DMS53 treated with DMSO at 0.1 percent for 48 hours (cell line): Measurements from ENCODE around the gene THOC1.
"Not testable (repeated sequence)": the region's sequence is repeated elsewhere in the genome, so short reads cannot be mapped to it uniquely, and the experiment has no call there.

Experiments used
- DNase-seq: peaks from one replicate; lab custom pipeline; 2025; ENCODE audit not compliant: unreplicated experiment; lab: John Stamatoyannopoulos, UW

THOC1 gene, protein sequence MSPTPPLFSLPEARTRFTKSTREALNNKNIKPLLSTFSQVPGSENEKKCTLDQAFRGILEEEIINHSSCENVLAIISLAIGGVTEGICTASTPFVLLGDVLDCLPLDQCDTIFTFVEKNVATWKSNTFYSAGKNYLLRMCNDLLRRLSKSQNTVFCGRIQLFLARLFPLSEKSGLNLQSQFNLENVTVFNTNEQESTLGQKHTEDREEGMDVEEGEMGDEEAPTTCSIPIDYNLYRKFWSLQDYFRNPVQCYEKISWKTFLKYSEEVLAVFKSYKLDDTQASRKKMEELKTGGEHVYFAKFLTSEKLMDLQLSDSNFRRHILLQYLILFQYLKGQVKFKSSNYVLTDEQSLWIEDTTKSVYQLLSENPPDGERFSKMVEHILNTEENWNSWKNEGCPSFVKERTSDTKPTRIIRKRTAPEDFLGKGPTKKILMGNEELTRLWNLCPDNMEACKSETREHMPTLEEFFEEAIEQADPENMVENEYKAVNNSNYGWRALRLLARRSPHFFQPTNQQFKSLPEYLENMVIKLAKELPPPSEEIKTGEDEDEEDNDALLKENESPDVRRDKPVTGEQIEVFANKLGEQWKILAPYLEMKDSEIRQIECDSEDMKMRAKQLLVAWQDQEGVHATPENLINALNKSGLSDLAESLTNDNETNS

DNA sequence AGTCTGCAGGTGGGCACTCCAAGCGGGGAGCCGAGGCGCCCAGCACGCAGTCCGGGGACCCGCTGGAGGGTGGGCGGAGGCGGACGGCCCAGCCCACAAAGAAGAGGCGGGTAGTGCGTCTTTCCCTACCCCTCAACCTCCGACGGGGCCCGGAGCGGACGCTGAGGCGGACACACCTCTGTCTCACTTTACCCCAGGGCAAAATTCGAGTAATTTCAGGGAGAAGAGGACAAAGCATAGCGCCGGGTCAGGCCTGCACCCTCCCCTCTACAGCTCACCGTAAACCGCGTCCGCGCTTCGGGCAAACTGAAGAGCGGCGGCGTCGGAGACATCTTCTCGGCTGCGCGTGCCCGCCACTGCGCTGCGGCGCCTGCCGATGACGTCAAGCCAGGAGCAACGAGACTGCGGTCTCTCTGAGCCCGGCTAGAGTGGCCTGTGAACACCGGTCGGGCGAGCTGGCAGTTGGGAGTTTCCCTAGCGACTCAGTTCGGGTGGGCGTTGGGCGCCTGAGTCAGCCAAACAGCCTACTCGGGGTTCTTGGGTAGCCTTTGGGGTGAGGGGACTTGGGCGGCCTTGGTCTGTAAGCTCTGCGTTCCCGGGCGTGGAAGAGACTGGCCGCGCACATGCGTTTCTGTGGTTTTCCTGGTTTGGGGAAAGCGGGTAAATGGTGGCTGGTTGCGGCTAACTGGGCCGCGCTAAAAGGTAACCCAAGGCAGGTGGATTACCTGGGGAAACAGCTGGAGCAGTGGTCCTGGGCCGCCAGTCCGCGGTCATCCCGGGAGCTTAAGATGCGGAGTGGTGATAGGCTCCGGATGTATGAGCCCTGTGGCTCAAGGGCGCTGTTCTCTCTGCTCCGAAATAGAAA, at the start of gene THOC1:
TSS of gene THOC1 (minus strand) at position 360 of the 865 bp plus-strand sequence. CDS start at position 332, 28 bp downstream.
- peak; percentile 93 for DNase-seq

DNA sequence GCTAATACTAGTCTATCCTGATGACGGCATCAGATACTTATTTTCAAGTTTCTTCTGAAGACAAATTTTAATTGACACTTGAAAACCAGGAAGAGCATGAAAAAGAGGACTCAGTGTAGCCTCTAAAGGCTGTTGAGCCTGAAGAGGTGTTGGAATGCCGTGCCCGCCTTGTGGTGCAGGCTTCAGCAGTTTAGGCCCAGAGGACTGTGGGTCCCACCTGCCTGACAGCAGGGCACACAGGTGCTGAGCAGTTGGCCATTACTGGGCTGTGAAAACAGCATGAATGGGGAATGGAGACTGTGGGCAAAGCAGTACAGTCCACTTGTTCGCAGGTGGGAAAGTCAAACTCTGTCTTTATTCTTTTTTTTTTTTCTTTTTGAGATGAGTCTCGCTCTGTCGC, 49.8 kb upstream of the THOC1 start:
- no peak for DNase-seq

DNA sequence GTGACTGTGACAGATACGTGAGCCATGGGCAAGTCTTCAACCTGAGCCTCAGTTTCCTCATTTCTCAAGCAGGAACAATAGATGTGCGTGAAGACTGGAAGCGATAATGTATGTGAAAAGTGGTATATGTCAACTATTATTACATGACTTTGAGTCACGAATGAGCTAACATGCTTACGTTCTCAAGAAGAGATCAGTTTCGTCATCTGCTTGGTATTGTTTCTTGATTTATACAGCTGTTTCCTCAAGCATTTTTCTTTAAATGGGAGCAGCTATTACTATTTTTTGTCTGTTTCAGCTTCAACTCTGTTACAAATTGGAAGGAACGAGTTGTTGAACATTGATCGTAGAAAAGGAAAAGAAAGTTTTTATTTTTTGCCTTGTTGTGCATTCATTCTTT, 48.5 kb upstream of the THOC1 start:
- DNase-seq, result no peak

DNA sequence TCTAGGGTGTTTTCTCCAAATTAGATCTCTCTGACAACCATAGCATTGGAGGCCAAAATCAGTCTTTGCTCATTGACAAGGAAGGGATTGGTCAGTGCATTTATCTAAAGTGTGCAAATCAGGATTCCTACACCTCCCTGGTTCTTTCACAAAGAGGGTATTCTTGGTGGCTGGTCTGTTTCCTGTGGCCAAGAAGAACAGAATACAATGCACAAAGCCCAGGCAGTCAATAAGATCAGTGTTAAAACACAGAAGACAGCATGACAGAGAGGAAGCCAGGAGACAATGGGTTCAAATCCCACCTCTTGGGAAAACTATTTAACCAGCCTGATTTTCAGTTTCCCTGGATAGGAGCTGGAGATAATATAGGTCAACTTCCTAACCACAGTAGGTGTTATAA, 46.1 kb upstream of the THOC1 start:
- no peak for DNase-seq

DNA sequence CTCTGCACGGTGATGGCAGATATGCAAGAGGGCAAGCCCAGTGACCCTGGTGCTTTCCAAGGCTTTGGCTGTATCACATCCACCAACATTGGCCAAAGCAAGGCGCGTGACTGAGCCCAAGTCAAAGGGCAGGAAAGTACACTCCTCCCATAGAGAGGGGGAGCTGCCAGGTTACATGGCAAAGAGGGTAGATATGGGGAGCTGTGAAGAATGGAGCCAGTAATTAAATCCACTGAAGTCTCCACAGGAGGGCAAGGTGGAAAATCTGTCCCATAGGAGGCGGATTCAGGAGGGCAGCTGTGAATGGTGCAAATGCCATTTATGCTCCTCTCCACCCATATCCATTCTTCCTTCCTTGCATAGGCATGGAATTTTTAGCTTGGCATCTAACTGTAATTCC, 44.6 kb upstream of the THOC1 start:
- no peak for DNase-seq

DNA sequence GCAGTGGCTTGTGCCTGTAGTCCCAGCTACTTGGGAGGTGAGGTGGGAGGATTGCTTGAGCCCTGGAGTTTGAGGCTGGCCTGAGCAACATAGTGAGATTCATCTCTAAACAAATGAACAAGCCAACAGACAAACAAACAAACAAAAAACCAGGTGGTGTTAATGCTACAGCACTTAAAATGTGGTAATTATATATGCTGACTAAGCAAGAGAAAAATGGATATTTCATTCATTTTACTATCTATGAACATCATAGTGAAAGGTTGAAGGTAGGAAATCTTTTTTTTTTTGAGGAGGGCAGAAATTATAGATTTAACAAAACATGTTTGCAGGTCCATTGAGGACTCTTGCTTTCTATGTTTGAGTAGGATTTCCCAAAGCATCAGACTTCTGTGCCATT, 42.2 kb upstream of the THOC1 start:
- no peak for DNase-seq

DNA sequence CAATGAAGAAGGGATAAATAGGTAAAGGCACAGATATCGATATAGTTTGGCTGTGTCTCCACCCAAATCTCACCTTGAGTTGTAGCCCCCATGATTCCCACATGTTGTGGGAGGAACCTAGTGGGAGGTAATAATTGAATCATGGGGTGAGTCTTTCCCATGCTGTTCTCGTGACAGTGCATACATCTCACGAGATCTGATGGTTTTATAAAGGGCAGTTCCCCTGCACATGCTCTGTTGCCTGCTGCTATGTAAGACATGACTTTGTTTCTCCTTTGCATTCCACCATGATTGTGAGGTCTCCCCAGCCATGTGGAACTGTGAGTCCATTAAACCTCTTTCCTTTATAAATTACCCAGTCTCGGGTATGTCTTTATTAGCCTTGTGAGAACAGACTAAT, 40.2 kb upstream of the THOC1 start:
- not testable (repeated sequence) for DNase-seq

DNA sequence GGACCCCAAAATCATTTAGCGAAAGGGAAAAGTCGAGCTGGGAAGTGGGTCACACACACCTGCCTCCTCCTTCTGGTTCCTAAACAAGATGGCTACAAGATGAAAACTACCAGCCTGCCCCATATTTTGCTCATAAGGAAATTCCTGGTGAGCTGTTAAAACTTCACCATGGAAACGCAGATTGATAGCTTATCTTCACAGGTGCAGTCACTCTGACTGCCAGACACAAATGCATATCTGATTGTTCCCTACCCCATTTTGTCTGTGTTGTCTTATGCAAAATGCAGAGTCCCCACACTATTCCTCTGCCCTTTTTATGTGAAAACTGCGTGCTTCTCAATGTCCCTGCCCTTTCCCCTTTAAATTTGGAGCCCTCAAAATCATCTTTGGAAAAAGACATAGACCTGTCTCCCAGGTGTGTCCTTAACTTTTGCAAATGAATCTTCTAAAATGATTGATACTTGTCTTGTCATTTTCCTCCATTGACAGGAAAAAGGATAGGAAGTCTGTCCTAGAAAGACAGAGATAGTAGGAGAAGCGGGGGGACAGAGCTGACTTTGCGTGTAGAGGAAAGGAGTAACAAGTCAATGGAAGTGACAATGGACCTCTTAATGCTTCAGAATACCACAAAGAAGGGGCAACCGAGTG, 38.9 kb upstream of the THOC1 start:
- DNase-seq, result no peak

DNA sequence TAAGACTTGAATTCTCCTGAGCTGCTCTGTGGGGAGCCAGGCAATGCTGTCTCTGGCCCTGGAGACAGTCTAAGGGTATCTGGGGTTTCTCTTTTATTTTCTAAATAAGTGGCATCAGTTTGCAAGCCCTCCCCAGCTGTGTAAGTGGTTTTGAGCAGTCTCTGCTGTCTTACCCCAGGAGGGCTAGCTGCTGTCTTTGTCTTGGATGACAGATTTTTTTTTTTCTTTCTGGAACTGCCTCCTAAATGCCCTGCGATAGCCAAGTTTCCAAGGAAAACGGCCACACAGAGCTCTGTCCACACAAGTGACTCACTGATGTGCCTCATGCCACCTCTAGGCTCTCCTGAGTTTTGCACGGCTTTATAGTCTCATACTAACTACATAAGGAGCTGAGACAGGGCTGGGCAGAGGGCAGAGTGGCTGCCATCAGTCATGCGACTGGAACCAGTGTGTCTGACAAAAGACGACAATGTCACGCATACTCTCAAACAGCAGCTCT, 37.2 kb upstream of the THOC1 start:
- DNase-seq, result peak; percentile 59

DNA sequence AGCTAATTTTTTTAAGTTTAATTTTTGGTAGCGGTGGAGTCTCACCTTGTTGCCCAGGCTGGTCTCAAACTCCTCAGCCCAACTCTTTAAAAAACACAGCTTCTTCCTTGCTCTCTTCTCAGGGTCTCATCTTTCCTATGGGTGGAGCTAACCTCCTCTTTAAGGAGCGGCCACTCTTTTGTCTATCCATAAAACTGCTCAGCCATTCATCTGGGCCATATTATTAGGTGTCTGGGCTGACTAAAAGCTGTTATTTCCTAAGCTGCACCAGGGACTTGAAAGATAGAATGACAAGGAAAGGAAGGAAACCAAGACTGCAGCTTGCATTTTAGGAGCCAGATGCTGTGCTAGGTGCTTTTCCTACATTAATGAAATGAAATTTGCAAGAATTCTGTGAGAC, 35.8 kb upstream of the THOC1 start:
- no peak for DNase-seq

DNA sequence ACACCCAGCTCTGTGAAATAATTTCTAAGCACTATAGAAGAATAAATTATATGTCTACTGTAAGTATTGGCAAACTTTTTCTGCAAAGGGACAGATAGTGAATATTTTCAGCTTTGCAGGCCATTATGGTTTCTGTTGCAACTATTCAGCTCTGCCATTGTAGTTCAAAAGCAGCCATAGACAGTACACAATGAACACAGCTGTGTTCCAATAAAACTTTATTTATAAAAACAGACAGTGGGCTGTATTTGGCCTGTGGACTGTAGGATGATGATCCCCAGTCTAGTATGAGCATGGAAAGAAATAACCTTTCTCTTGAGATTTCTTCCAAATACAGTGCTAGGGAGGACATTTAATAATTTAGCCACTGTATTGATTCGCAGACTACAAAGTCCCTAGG, 35.2 kb upstream of the THOC1 start:
- no peak for DNase-seq

DNA sequence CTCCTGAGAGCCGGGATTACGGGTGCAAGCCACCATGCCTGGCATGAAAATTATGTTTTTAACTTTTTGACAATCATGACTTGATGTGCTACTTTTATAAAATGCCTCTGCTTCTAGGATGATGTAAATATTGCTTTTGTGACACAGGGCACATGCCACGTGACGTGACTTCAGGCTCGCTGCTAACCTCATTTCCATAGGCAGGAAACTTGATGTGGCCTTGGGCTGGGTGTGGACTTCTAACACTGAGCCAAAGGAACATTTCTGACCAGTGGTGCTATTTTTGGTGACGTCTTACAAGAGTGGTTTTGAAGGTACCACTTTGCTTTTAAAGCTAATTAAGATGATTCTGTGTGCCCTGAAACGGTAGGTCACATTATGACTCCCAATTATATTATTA, 34.2 kb upstream of the THOC1 start:
- no peak for DNase-seq

DNA sequence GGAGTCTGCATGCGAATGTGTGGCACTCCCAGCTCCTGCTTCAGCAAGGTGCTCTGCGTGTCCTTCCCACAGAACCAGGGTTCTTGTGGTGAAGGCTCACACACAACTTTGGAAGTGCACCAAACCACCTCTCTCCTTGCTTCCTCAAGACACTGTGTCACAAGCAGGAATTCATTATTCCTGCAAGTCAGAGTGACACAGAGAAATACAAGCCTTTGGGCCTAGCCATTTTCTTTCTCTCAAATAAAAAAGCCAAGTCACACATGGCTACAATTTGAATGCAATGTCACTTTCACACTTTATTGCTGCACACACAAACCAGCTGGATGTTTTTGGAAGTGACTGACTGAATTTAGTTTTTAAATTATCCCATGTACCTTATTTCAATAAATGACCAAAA, 30.1 kb upstream of the THOC1 start:
- no peak for DNase-seq

DNA sequence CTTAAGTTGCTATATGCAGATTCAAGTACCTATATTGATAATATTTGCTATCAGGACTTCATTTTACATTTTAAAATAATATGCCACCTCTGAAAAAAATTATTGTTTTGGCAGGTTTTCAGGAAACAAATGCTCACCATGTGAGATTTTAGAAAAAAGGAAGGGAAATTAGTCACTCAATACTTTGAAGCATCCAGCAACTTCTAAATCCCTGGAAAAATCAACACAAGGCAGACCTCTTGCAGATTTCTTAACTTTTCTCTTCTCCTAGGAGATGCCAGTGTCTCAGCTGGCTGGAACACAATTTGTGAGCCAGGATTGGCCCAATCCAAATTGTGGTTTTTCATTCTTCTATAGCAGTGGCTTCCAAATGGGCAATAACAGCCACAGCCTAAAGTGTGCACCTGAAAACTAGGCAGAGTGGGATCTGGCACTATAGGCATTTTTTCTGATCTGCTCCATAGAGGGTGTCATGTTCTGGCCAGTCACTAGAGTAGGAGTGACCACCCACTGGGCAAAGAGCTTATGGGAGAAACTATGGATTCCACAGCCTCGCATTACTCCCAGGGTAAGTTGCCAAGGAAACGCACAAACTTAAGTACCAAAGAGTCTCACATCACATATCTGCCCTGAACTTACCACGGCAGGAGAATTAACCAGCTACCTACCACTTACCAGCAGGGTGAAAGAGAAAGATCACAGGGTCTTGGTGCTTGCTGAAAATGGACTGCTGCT, 28.1 kb upstream of the THOC1 start:
- no peak for DNase-seq

DNA sequence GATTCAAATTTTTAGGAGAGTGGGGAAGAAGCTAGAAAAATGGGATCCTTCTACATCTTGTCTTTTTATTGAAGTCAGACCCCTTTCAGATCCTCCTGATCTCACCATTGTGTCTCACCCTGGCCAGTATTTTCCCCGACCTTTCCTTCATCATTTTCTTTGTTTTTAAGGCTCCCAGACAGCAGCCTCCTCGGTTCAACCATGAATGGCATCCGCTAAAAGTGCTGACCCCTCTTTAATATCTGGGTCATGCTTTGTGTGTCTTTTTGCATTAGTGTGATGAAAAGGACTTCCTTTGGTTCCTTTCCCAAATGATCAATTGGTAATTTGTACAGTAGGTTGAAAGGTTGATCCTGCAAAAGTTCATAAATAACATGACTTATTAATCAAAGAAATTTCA, 26.7 kb upstream of the THOC1 start:
- DNase-seq, result no peak

DNA sequence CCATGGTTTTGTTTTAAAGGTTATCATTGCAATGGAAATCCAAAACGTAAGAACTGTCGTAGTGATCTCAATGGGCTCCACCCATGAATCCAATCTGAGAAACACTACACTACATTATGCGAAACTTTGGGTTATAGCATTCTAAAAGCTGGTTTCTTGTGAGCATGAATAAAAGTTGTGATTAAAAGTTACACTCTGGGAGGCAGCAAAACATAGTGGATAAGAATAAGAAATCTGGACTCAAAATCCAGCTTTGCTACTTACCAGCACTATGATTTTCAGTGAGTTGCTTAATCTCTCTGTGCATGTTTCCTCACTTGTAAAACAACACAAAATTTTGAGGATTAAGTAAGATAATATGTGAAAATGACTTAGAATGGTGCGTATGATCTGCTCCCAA, 25.7 kb upstream of the THOC1 start:
- DNase-seq, result no peak

DNA sequence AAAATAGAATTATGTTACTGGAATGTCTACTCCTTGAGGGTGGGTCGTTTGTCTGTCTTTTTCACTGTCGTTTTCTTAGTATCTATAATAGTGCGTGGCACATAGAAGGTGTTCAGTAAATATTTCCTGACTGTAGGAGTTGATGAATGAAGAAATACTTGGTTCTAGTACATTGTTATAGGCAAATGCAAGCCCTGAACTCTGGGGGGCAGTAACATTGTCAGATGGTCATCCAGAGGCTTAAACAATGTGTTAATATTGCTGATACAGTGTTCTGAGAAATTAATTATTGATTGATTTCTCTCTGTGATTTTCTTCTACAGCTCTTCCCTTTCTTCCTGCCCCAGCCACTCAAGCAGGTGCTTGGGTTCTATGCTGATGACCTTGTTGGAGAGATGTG, 24.4 kb upstream of the THOC1 start:
- DNase-seq, result no peak

DNA sequence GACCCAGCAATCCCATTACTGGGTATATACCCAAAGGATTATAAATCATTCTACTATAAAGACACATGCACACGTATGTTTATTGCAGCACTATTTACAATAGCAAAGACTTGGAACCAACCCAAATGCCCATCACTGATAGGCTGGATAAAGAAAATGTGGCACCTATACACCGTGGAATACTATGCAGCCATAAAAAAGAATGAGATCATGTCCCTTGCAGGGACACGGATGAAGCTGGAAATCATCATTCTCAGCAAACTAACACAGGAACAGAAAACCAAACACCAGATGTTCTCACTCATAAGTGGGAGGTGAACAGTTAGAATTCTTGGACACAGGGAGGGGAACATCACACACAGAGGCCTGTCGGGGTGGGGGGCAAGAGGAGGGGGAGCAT, 22.1 kb upstream of the THOC1 start:
- DNase-seq, result not testable (repeated sequence)

DNA sequence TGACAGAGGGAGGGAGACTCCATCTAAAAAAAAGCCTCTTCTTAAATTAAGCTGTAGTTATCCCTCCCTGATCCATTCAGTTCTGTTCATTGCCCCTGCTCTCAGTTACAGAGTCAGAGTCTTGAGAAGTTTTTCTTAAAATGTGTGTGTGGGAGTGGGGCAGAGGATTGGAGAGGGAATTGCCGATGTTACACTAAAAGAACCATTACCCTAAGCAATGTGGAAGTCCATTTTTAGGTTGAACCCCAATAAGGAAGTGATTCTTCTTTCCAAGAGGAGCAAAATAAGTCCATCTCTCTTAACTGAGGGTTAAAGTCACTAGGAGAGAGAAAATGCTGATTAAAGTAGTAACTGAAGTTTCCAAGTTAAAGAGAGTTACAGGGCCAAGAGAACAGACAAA, 21.2 kb upstream of the THOC1 start:
- no peak for DNase-seq

DNA sequence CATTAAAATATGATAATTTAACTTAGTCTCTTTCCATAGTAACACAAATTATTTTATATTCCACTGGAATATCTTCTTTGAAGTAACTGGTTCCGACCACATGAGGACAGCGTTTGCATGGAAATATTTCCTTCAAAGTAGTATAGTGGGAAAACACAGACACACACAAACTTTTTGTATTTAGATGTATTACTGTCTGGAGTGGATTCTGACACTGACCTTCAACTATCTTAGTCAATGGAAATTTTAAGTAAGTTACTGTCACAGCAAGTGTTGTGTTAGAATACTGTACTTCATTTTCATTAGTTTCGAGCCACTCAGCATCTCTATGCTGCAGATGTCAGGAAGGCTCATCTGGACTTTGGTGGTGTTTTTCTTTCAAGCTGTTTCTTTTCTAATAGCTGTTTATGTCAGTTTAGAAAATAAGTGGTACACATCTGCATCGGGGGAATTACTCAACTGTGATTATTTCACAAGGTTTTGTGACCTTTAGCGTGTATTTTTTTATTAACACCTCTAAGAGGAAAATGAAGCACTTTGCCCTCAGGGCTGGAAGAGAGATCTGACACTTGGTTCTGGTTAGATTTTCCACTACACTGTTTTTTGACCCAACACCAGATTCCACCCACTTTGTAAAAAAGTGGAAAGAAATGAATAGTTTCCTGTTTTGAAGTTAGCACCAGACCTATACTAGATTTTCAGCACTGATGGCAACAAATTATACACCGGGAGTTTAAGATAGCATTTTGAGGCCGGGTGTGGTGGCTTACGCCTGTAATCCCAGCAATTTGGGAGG, 18.9 kb upstream of the THOC1 start:
- DNase-seq, result peak; percentile 59
